ENCODE results near the gene ENPP7.

Gene ENPP7

GRCh38 chr17:79741751-79742588 lies 11.2 kb downstream of the ENPP7 start:
- peak; percentile 24 for TF ChIP-seq FOXP2 (optimal IDR thresholded peaks at IDR 0.05; ENCODE audit: borderline replicate concordance, extremely low read depth, extremely low read length, insufficient read depth)
- TF ChIP-seq REST (IDR thresholded peaks at IDR 0.05; ENCODE audit: insufficient read depth in 1 of 2, low read depth in 2 of 2, low read length in 2 of 2) = no peak

GRCh38 chr17:79742589-79742918 lies 11.8 kb downstream of the ENPP7 start:
- TF ChIP-seq POLR2AphosphoS5 (IDR thresholded peaks at IDR 0.05; ENCODE audit: low read depth, low read length) = no peak
- TF ChIP-seq TAF1 (IDR thresholded peaks at IDR 0.05; ENCODE audit: borderline replicate concordance, insufficient read depth, low read length) = no peak
- TF ChIP-seq FOXP2 (optimal IDR thresholded peaks at IDR 0.05; ENCODE audit: borderline replicate concordance, extremely low read depth, extremely low read length, insufficient read depth) = no peak
- no peak for TF ChIP-seq REST (IDR thresholded peaks at IDR 0.05; ENCODE audit: insufficient read depth in 1 of 2, low read depth in 2 of 2, low read length in 2 of 2)
- TF ChIP-seq SIN3A (IDR thresholded peaks at IDR 0.05; ENCODE audit: borderline replicate concordance, insufficient read depth, low read length) = no peak

GRCh38 chr17:79742951-79743476 lies 12.3 kb downstream of the ENPP7 start:
- TF ChIP-seq SIN3A (IDR thresholded peaks at IDR 0.05; ENCODE audit: borderline replicate concordance, insufficient read depth, low read length) = no peak
- no peak for TF ChIP-seq REST (IDR thresholded peaks at IDR 0.05; ENCODE audit: insufficient read depth in 1 of 2, low read depth in 2 of 2, low read length in 2 of 2)
- TF ChIP-seq TAF1 (IDR thresholded peaks at IDR 0.05; ENCODE audit: borderline replicate concordance, insufficient read depth, low read length) = no peak
- TF ChIP-seq FOXP2 (optimal IDR thresholded peaks at IDR 0.05; ENCODE audit: borderline replicate concordance, extremely low read depth, extremely low read length, insufficient read depth) = no peak
- no peak for TF ChIP-seq POLR2AphosphoS5 (IDR thresholded peaks at IDR 0.05; ENCODE audit: low read depth, low read length)

- TF ChIP-seq FOXP2 (optimal IDR thresholded peaks at IDR 0.05; ENCODE audit: borderline replicate concordance, extremely low read depth, extremely low read length, insufficient read depth) (no peak), POLR2AphosphoS5 (IDR thresholded peaks at IDR 0.05; ENCODE audit: low read depth, low read length) (no peak), REST (IDR thresholded peaks at IDR 0.05; ENCODE audit: insufficient read depth in 1 of 2, low read depth in 2 of 2, low read length in 2 of 2) (no peak), TAF1 (IDR thresholded peaks at IDR 0.05; ENCODE audit: borderline replicate concordance, insufficient read depth, low read length) (no peak), SIN3A (IDR thresholded peaks at IDR 0.05; ENCODE audit: borderline replicate concordance, insufficient read depth, low read length) (no peak)
Observed at GRCh38 chr17:79743614-79744013, 12.9 kb downstream of the ENPP7 start.
